ENCODE measurements around the gene LHPP.

The LHPP gene

GRCh38 chr10:124538706-124539105 lies 77.1 kb downstream of the LHPP start:
- DNase-seq (ENCODE audit: low read depth) = no peak
- H3K4me3 ChIP-seq (ENCODE audit: low read length) = no peak overlapping the region
- no peak for TF ChIP-seq CTCF (conservative IDR thresholded peaks at IDR 0.05; ENCODE audit: low read length)

GRCh38 chr10:124539935-124540641 lies 78.5 kb downstream of the LHPP start:
- peak; percentile 62 for TF ChIP-seq CTCF (conservative IDR thresholded peaks at IDR 0.05; ENCODE audit: low read length)
- H3K4me3 ChIP-seq (ENCODE audit: low read length) = no peak overlapping the region
- DNase-seq (ENCODE audit: low read depth) = peak; percentile 13

DNA sequence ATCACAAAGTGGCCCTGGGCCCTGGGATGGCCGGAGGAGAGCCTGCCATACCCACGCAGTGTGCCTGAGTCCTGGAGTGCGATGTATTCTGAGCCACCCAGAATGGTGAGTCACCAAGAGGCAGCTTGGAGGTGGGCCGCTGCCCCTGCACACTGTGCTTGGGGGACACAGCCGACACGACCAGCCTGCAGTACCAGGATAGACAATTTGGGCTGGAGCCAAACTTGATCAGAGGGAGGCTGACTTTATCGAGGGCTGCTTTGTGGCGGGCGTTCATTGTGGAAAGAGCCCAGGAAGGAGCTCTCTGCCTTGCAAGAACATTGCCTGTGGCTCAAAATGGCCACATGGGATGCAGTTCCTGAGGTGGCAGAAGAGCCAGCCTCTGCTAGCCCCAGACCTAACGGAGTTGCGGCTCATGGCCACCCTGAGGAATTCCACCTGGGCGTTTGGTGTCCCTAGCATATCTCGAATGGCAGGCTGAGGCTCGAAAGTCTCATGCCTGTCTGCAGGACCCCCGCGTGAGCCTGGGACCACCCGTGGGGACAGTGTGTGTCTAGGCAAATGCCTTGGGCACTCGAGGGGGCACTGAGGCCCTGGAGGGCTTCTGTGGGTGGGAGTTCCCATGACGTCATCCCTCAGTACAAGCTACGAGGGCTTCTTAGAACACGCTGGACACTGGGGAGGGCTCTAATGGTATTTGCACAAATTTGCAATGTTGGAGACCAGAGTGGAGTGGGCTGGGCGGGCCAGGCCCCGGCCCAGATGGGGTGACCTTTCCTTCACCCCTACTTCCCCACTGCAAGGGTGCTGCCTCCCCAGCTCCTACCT lies 79.7 kb downstream of the LHPP start:
- no peak for DNase-seq (ENCODE audit: low read depth)
- no peak overlapping the region for H3K4me3 ChIP-seq (ENCODE audit: low read length)
- no peak for TF ChIP-seq CTCF (conservative IDR thresholded peaks at IDR 0.05; ENCODE audit: low read length)

GRCh38 chr10:124542336-124542735 lies 80.7 kb downstream of the LHPP start:
- H3K4me3 ChIP-seq (ENCODE audit: low read length) = no peak overlapping the region
- no peak for TF ChIP-seq CTCF (conservative IDR thresholded peaks at IDR 0.05; ENCODE audit: low read length)
- no peak for DNase-seq (ENCODE audit: low read depth)

- H3K4me3 ChIP-seq (ENCODE audit: low read length) = no peak overlapping the region
- TF ChIP-seq CTCF (conservative IDR thresholded peaks at IDR 0.05; ENCODE audit: low read length) = no peak
- no peak for DNase-seq (ENCODE audit: low read depth)
Observed at GRCh38 chr10:124543146-124543545, 81.5 kb downstream of the LHPP start.

GRCh38 chr10:124543971-124544370 lies 82.3 kb downstream of the LHPP start:
- TF ChIP-seq CTCF (conservative IDR thresholded peaks at IDR 0.05; ENCODE audit: low read length) = no peak
- H3K4me3 ChIP-seq (ENCODE audit: low read length) = no peak overlapping the region
- DNase-seq (ENCODE audit: low read depth) = no peak

DNA sequence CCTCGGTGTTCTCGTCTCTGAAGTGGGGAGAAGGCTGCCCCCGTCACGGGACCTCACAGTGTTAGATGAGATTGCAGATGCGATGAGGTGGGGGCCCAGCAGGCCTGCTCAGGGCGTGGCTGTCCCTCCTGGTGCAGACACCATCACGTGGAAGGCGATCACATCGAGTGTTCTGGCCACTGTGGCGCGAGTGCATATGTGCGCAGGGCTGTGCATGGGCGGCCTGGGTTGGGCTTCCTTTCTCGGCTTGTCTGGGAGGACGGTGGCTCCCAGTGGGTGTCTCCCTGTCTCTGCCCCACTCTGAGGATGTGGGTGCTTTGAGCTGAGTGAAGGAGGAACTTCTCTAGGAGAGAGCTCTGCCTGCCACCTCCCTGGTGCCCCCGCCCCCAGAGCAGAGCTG lies 83.1 kb downstream of the LHPP start:
- no peak for DNase-seq (ENCODE audit: low read depth)
- H3K4me3 ChIP-seq (ENCODE audit: low read length) = no peak overlapping the region
- no peak for TF ChIP-seq CTCF (conservative IDR thresholded peaks at IDR 0.05; ENCODE audit: low read length)

Measured in AG10803 (cell line).